ENCODE measurements around the gene TAGLN2.

The TAGLN2 gene

DNA sequence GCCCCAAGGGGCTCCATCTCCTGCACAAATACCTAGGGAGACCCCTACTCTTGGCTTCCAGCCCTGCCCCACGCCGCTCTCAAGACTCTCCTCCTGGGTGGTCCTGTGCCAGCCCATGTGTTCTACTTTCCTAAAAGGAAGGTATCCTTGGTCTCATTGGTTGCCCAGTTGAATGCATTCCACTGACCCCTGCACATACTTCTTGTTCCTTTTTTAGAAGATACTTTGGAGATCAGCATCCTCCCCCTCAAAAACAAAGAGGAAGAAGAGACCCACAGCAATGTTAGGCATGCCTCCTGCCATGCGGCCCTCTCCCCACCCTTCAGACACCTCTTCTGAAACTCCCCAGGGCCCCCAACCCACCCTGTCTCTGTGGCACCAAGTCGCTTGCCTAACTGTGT, 24.7 kb upstream of the TAGLN2 start:
- DNase-seq: no peak

DNA sequence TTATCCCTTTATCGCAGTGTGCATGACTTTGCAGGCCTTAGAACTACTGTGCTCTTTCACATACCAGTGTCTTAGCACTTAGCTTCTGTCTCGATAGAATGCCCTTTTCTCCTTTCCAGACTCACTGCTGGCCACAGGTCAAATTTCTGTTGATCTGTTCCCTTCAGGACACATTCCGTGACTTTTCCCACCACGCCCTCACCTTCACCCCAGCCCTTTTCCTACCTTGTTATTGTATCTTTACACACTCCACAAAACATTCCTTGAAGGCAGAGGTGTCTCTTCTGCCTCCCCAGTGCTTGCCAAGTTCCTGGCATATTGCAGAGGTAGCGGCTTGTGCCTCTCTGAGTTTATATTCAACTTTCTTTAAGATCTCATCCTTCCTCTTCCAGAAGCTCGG, 23.8 kb upstream of the TAGLN2 start:
- DNase-seq: no peak

- DNase-seq: no peak
Measured at GRCh38 chr1:159947942-159948341, 22.6 kb upstream of the TAGLN2 start.

DNA sequence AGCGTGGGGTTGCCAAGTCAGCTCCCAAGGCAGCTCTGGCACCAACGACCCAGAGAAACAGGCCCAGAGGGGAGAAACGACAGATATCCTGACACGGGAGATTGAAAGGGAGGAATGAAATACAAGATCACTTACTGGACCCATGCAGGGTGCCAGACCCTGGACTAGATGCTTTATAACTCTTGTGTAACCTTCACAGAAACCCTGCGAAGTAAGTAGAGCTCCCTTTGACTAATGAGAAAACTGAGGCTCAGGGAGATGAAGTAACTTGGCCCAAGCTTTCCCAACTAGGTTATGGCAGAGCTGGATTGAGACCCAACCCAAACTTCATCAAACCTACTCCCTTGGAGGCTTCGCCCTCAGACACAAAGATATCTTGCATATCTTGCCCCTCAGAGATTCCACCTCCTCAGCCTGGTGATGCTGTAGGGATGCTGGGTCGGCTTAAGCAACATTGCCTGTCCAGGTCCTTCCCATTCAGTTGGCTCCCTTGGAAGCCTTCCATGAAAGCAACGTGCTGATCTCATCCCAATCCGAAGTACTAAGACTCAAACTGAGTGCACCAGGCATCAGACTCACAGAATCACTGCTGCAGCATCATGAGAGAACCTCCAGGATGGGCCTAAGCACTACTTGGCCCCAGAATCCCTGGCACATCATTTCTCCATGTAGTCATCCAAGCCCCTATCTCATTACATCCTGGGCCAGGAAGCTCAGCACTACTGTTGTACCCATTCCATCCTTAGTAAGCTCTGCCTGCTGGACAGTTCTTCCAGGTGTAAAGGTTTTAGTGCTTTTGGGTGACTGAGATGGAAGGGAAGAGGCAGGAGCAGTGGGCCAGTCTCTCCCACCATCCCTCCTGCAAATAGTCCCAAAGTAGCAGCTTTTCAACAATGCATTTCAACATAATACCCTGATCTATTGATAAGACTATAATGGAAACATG, 21.2 kb upstream of the TAGLN2 start:
- DNase-seq: no peak

GRCh38 chr1:159945483-159946241, 20.4 kb upstream of the TAGLN2 start, which contains the start of gene IGSF9:
Gene IGSF9 (minus strand): TSS chr1:159945613. CDS start chr1:159943454, 2,159 bp downstream.
- peak in 44 of 51 donors; percentile 9 to 81 (median 54) for DNase-seq

GRCh38 chr1:159944623-159945455, 19.5 kb upstream of the TAGLN2 start:
- DNase-seq: no peak

DNA sequence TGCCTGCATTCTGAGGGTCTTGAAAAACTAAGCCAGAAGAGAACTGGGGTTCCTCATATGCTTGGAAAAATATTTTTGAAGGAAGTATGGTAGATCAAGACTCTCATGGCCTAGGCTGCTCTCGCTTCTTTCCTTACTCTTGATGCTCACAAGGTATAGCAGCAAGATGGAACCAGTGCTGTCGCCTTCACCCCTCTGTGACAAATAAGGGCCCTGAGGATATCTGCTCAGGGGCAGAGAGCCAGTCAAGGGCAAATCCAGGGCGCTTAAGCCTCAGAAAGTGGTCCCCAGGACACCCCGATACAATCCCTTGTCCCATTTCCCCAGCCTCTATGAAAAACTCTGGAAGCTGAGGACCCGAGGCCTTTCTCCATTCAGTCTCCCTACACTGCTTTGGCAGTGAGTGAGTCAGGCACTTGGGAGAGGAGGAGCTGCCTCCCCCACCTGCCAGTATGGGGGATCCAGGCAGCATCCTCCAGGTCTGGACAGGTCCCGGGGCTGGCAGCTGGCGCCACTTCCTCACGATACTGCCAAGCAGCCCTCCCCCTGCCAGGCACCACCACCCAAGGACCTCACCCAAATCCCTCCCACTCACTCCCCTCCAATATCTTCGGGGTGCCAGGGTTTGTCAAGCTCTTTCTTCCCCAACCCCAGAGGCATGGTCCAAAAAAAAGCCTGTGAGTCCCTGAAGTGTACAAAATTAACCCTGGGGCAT, 18.8 kb upstream of the TAGLN2 start:
- DNase-seq: no peak

DNA sequence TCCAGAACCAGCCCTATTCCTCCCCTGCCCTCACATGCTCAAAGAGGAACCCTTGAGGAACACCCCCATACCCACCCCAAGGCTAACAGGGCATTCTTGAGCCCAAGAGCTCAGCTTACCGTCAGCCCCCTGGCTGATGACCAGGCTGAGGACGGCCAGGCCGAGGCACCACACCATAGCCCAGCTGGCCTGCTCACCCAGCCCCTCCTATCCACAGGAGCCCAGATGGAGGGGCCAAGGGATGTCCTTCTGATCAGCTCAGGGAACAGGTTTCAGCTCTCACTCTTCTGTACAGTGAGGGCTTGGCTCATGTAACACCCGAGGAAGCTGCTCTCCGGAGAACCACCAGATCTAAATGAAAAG, 18.0 kb upstream of the TAGLN2 start:
- DNase-seq: no peak

GRCh38 chr1:159942632-159943277, 17.4 kb upstream of the TAGLN2 start:
- no peak for DNase-seq

DNA sequence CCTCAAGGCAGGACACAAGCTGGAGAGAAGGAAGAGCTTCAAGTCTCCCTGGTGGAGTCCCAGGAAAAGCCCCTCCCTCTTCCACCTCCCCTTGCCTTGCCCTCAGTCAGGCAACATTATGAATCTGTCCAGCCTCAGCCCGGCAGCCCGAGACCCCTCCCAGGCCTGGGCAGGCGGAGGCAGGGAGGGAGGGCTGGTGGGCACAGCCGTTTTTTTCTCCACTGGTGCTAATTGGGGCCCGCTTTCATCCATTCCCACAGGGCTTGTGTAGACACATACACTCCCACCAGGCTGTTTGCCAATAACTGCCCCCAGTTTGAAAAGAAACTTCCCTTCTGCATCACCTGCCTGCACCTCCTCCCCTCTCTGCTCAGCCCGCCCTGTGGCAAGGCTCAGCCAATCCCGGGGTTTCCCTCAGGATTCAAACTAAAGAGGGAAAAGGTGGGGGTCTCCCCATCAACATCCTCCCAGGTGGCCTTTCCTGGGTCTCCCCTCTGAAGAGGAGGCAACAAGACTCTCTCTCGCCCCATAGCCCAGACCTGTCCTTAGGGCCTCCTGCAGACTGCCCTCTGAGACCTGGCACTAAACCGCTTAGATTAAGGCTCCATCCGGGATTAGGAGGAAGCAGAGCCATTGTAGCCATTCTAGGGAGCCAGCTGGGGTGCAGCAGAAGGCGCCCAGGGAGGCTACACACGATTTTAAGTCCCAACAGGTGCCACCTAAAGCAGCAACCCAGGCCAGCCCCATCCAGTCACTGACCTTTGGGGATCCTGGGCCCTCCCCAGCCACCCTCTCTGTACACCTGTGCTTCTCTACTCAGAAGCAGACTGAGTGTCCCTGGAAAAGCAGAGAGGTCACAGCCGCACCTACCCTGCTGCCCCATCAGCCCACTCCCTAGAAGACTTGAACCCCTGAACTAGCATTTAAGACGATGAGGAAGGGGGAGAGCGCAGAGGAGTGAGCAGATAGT, 16.6 kb upstream of the TAGLN2 start:
- no peak for DNase-seq

- peak in 1 of 51 donors; percentile 22 for DNase-seq
Measured at GRCh38 chr1:159941141-159941540, 15.8 kb upstream of the TAGLN2 start.

DNA sequence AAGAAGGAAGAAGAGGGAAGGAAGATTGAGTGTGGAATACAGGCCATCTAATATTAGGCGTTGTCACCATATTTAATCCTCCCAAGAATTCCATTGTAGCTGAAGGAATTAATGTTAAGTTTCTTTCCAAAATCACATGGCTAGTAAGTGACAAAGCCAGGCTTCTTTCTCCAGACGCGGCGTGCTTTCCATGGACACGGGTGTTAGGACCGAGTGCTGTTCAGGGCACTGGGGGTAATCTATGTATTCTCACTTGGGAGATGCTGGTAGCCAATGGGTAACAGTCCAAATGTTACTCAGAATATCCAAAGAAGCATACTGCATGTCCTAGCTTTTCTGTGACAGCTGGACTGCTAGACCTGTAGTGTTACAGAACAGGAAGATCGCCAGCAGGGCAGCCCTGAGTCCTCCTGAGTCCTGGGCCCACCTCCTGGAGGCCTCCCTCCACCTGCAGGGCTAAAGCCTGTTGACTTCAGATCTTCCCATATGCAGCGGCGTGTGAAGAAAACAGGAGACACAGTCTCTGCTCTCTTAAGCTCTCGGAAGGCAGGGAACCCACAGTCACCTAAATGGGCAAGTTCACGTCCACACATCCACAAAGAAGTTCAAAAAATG, 14.8 kb upstream of the TAGLN2 start:
- no peak for DNase-seq

GRCh38 chr1:159939678-159940002, 14.3 kb upstream of the TAGLN2 start:
- DNase-seq: no peak

DNA sequence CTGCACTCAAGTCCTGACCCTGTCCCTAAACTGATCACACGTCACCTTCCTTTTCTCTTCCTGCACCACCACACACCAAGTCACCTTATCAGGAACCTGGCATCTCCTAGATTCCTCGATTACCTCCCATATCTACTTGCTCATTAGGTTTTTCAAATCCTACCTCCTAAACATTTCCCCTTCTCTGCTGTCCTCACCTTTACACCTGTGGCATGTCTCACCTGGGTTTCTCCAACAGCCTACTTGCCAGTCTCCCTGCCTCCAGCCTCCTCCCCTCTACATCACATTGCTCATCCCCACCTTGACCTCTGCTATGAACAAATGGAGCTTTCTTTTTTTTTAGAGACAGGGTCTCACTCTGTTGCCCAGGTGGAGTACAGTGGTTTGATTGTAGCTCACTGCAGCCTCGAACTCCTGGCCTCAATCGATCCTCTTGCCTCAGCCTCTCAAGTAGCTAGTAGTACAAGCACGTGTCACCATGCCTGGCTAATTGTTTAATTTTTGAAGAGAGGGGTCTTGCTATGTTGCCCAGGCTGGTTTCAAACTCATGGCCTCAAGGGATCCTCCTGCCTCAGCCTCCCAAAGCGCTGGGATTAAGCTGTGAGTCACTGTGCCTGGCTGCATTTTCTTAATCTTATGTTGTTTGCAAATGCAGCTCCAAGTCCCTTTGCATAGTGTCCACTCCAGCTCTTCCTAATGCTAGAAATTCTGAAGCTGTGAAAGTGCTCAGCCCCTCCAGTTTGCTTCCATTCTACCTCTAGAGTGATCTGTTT, 13.8 kb upstream of the TAGLN2 start:
- no peak for DNase-seq

DNA sequence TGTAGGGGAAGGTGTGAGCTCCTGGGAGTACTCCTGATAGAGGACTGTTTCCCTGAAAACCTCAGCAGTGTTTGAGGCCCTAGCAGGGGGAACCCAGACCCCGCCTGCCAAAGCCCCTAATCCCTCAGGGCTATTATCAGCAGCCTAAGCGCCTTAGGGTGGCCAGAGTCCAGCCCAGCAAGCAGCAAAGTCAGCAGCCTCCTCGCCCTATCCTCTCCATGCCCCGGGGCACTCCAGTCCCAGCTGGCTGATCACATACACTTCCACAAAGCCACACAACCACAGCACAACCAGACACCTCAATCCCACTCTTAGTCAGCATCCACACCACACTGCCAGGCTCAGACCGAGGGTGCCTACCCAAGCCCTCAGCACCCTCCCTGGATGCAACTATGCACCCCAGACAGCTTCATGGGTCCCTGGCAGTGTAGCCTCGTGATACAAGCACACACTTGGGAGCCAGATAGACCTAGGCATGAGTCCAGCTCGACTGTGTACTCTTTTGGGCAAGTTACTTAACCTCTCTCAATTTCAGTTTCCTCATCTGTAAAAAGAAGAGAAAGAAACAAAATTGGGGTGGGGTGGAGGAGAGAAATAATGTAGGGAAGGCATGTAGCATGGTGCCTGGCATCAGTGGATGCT, 13.0 kb upstream of the TAGLN2 start:
- no peak for DNase-seq

DNA sequence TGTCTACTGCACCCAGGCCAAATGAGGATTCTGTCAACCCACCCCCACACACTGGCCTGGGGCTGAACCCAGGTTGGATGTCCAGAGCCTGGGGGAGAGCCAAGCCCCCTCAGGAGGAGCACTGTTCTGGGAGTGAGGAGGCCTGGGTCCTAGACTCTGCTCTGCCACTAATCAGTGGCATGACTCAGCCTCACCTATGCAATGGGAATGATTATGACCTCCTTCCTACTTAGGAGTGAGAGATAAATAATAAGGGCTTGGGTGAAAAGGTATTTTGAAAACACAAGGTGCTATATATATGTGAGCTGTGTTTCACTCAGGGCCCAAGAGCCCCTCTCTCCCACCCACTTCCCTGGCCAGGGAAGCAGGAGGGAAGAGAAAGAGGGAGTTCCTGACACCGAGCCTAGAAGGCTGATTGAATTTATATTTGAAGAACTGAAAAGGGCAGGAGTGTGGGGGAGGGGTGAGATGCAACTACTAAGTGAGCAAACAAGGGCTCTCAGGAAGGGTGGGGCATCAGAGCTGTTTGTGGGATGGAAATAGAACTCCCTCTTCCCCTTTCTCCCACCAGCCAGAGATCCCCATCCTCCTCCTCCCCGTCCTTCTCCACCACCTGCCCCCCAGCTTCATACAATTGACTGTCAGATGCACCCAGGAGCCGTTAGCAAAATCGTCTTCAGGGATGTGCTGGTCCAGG, 11.9 kb upstream of the TAGLN2 start:
- DNase-seq: no peak
